Measurements from ENCODE around the gene ELK1.

Gene ELK1

DNA sequence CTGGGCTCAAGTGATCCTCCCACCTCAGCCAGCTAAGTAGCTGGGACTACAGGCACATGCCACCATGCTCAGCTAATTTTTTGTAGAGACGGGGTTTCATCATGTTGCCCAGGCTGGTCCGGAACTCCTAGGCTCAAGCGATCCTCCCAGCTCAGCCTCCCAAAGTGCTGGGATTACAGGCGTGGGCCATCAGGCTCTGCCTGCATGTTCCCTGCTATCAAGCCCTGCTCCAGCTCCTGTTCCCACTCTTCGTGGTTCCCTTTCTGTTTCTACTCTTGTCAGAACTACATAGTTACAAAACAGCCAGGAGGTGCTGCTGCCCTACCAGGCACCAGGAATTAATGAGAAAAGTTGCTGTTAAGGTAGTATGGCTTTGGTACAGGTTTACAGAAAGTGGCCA is 59.4 kb downstream of the ELK1 start:
- Histone ChIP-seq H3K4me3 (ENCODE audit: control insufficient read depth in 1 of 7, extremely low read depth in 1 of 7, insufficient read depth in 4 of 7, low read depth in 2 of 7, low read length in 6 of 7) (no peak overlapping the region), H3K36me3 (ENCODE audit: control insufficient read depth in 4 of 4, insufficient read depth in 4 of 4, low read length in 3 of 4) (peaks cover 0 to 6% (median 0%) of the 10 kb centered on the region in 4 experiments), H3K9me3 (ENCODE audit: control extremely low read depth in 1 of 5, control insufficient read depth in 4 of 5, insufficient read depth in 2 of 5, low read depth in 1 of 5, low read length in 4 of 5) (peaks cover 0 to 3% (median 0%) of the 10 kb centered on the region in 5 experiments), H3K27me3 (replicated peaks in 2 of 5; ENCODE audit: control insufficient read depth in 4 of 5, insufficient read depth in 5 of 5, low read length in 4 of 5) (peaks cover 0 to 2% (median 0%) of the 10 kb centered on the region in 5 experiments), H3K27ac (ENCODE audit: insufficient read depth in 1 of 2, low read depth in 1 of 2, low read length in 2 of 2, poor library complexity in 1 of 2, severe bottlenecking in 2 of 2) (no peak overlapping the region), H3K4me1 (ENCODE audit: control extremely low read depth in 1 of 4, control insufficient read depth in 4 of 4, insufficient read depth in 4 of 4, low read length in 3 of 4) (no peaks in the 10 kb centered on the region)
- ChIA-PET POLR2A (no interaction called here), CTCF (no interaction called here)
- DNase-seq, result no peak
- WGBS (ENCODE audit: insufficient coverage), result 89% methylated on average over 4 of the region's 5 CpGs

DNA sequence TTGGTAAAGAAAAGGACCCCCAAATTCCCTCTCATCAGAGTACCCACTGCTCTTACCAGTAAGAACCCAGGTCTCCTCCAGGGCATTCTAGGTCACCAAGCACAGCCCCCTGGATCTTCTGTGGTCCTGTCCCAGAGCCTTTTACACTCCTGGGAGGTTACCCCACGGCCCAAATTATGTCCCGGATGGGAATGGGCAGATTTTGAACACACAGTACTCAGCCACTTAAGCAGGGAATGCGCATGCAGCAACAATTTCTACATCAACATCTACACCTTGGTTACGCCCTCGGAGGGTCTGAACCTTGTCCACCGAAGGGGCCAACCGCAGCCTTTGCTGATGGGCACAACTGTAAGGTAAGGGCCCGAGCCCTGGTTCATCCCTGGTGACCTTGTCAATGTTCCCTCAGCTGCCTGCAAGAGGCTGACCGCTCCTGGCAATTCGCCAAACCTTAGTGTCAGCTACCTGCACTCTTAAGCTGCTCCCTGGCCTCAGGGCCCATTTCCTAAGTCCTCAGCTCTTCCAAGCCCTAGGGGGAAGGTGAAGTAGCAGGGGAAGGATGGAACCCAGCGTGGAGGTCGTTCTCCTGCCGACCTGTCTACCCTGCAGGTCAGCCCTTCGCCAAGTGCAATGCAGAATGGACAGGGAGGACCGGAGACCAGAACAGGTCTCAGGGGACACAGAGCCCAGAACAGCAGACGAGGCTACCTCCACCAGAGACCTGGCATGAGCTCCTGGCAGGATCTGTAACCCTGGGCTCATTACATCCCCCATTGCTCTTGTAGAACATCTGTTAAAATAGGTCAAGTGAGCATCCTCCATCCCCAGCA is 62.2 kb downstream of the ELK1 start:
- Histone ChIP-seq H3K4me3 (ENCODE audit: control insufficient read depth in 1 of 7, extremely low read depth in 1 of 7, insufficient read depth in 4 of 7, low read depth in 2 of 7, low read length in 6 of 7) (no peak overlapping the region), H3K9me3 (ENCODE audit: control extremely low read depth in 1 of 5, control insufficient read depth in 4 of 5, insufficient read depth in 2 of 5, low read depth in 1 of 5, low read length in 4 of 5) (no peaks in the 10 kb centered on the region), H3K36me3 (ENCODE audit: control insufficient read depth in 4 of 4, insufficient read depth in 4 of 4, low read length in 3 of 4) (peaks cover 0 to 13% (median 5%) of the 10 kb centered on the region in 4 experiments), H3K27ac (ENCODE audit: insufficient read depth in 1 of 2, low read depth in 1 of 2, low read length in 2 of 2, poor library complexity in 1 of 2, severe bottlenecking in 2 of 2) (no peak overlapping the region), H3K27me3 (replicated peaks in 2 of 5; ENCODE audit: control insufficient read depth in 4 of 5, insufficient read depth in 5 of 5, low read length in 4 of 5) (peaks cover 0 to 2% (median 0%) of the 10 kb centered on the region in 5 experiments), H3K4me1 (ENCODE audit: control extremely low read depth in 1 of 4, control insufficient read depth in 4 of 4, insufficient read depth in 4 of 4, low read length in 3 of 4) (peaks cover 0 to 7% (median 7%) of the 10 kb centered on the region in 4 experiments)
- ChIA-PET POLR2A (no interaction called here), CTCF (interaction anchor here (0.7 kb wide), 1 partner anchor 41 kb away, joined by 4 read pairs; the partner anchor contains the start of gene CFP)
- 79% methylated on average over 13 of the region's 16 CpGs for WGBS (ENCODE audit: insufficient coverage)
- no peak for DNase-seq

DNA sequence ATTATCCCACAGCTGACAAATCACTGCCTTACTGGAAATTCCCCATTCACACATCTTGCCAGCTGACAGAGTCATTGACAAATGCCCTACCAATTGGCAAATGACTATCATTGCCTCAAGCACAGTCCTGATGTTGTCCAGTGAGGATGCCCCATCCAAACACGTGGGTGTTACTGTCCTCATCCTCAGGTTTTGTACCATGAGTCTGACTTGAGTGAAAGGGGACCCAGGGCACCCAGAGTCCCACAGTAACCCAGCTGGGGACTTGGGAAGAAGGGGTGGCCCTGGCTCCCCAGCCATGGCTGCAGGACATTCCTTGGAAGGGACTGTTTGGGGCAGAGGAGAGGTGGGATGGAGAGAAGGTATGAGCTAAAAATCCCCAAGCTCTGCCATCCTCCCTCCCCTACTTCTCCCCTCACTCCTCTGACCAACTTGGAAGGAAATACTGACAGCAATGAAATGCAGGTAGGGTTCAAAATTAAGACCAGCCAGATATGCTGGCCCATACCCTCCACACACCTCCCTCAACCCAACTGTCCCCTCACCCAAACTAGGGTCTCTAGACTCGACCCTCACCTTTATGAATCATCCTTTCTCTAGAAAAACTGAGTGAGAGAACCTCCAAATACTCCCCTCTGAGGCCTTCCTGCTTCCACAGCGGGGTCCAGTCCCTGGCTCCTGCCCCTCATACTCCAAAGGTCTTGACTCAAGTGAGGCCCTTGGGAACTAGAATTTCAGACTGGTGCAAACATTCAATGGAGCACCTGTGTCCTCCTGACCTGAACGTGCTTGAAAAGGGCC is 63.1 kb downstream of the ELK1 start:
- ChIA-PET CTCF (no interaction called here), POLR2A (no interaction called here)
- no peaks in the 10 kb centered on the region for H3K9me3 ChIP-seq (ENCODE audit: control extremely low read depth in 1 of 5, control insufficient read depth in 4 of 5, insufficient read depth in 2 of 5, low read depth in 1 of 5, low read length in 4 of 5)
- peaks cover 0 to 15% (median 12%) of the 10 kb centered on the region in 4 experiments for H3K4me1 ChIP-seq (ENCODE audit: control extremely low read depth in 1 of 4, control insufficient read depth in 4 of 4, insufficient read depth in 4 of 4, low read length in 3 of 4)
- DNase-seq, result no peak
- H3K27ac ChIP-seq (ENCODE audit: insufficient read depth in 1 of 2, low read depth in 1 of 2, low read length in 2 of 2, poor library complexity in 1 of 2, severe bottlenecking in 2 of 2), result no peak overlapping the region
- no peak overlapping the region for H3K4me3 ChIP-seq (ENCODE audit: control insufficient read depth in 1 of 7, extremely low read depth in 1 of 7, insufficient read depth in 4 of 7, low read depth in 2 of 7, low read length in 6 of 7)
- WGBS (ENCODE audit: insufficient coverage), result 50% methylated on average over 4 of the region's 4 CpGs
- peaks cover 0 to 13% (median 5%) of the 10 kb centered on the region in 4 experiments for H3K36me3 ChIP-seq (ENCODE audit: control insufficient read depth in 4 of 4, insufficient read depth in 4 of 4, low read length in 3 of 4)
- H3K27me3 ChIP-seq (replicated peaks in 2 of 5; ENCODE audit: control insufficient read depth in 4 of 5, insufficient read depth in 5 of 5, low read length in 4 of 5), result peaks cover 0 to 2% (median 0%) of the 10 kb centered on the region in 5 experiments

DNA sequence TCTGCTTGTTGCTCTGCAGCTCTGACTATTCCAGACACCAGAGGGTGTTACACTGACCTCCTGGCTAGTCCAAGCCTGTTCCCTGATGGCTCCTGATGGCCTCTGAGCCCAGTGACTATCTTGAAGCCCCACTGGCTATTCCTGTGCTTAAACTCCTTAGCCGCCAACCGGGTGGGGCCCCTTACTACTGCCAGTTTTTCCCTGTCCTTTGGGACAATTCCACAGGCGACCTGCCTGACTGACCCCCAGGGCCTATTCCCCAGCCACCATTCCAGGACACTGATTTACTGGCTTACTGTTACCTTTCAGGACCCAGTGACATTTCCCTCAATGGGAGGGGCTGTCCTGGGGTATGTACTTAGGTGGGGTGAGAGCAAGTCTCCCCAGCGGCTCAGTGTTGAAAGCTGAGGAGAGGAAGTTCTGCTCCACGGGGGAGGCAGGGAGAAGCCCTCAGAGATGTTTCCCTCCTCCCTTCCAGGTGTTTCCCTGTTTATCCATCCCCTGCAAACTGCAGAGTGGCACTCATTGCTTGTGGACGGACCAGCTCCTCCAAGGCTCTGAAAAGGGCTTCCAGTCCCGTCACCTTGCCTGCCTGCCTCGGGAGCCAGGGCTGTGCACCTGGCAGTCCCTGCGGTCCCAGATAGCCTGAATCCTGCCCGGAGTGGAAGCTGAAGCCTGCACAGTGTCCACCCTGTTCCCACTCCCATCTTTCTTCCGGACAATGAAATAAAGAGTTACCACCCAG is 64.1 kb downstream of the ELK1 start:
- H3K36me3 ChIP-seq (ENCODE audit: control insufficient read depth in 4 of 4, insufficient read depth in 4 of 4, low read length in 3 of 4), result peaks cover 0 to 13% (median 5%) of the 10 kb centered on the region in 4 experiments
- CTCF ChIA-PET, result interaction anchor here (0.5 kb wide), 1 partner anchor 1982 kb away, joined by 3 read pairs; no protein-coding TSS in a partner anchor
- peaks cover 0 to 2% (median 0%) of the 10 kb centered on the region in 5 experiments for H3K27me3 ChIP-seq (replicated peaks in 2 of 5; ENCODE audit: control insufficient read depth in 4 of 5, insufficient read depth in 5 of 5, low read length in 4 of 5)
- H3K9me3 ChIP-seq (ENCODE audit: control extremely low read depth in 1 of 5, control insufficient read depth in 4 of 5, insufficient read depth in 2 of 5, low read depth in 1 of 5, low read length in 4 of 5), result no peaks in the 10 kb centered on the region
- H3K4me1 ChIP-seq (ENCODE audit: control extremely low read depth in 1 of 4, control insufficient read depth in 4 of 4, insufficient read depth in 4 of 4, low read length in 3 of 4), result peaks cover 5 to 23% (median 16%) of the 10 kb centered on the region in 4 experiments
- no peak for DNase-seq
- H3K4me3 ChIP-seq (ENCODE audit: control insufficient read depth in 1 of 7, extremely low read depth in 1 of 7, insufficient read depth in 4 of 7, low read depth in 2 of 7, low read length in 6 of 7), result no peak overlapping the region
- H3K27ac ChIP-seq (ENCODE audit: insufficient read depth in 1 of 2, low read depth in 1 of 2, low read length in 2 of 2, poor library complexity in 1 of 2, severe bottlenecking in 2 of 2), result no peak overlapping the region
- POLR2A ChIA-PET, result no interaction called here
- 89% methylated on average over 9 of the region's 11 CpGs for WGBS (ENCODE audit: insufficient coverage)
